SK-N-MC (cell line): Measurements from ENCODE around the gene TPM1.

Source experiments
- EZH2 ChIP-seq: fragments of 200-600 bp; sonication (generic); IDR thresholded peaks from one replicate; pipeline ENCODE4 v1.6.1; 2017; ENCODE audit warnings: antibody characterized with exemption
- POLR2AphosphoS5 ChIP-seq: IDR thresholded peaks from 2 replicates; pipeline ENCODE4 v1.6.1; 2012; ENCODE audit warnings: mild to moderate bottlenecking, low read depth, low read length, borderline replicate concordance

DNA sequence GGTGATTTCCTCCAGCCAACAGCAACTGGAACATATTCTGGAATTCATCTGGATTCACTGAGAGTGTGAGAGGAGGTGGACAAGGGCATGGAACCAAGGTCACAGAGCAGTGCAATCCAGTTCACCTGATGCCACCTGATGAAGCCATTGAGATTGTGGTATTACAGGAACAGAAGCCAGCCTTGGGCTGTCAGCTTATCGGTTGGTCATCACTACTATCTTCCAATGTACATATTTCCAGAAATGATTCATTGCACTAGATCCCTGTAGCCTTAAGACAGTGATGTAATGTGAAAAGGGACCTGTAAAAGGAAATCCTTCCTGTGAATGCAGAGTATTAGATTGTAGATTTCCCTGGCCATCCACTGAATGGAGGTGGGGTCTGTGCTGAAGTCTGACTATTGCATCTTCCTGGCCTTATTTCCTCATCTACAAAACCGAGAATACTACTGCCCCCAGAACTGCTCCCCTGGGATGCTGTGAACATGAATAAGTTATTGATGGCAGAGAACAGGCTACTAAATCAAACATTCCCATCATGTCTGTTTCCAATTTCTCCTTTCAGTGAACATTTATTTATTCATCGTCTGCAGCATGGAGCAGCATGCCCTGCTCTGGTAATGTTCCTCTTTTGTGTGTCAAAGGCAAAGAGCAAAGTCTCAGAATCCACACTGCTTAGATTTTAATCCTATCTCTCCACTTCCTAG, 47.4 kb upstream of the TPM1 start:
- TF ChIP-seq POLR2AphosphoS5 (no peak), EZH2 (no peak)
